ENCODE results near the gene RBFA.

RBFA gene

GRCh38 chr18:80076379-80076778, 42.1 kb downstream of the RBFA start:
- DNase-seq: no peak

- no peak for DNase-seq
Measured at GRCh38 chr18:80077873-80078272, 43.6 kb downstream of the RBFA start.

Measured in DMS 273 treated with DMSO at 0.1 percent for 48 hours (cell line).